IPS-18c (cell line): ENCODE measurements around the gene ANO1.
"Not testable (repeated sequence)": the region's sequence is repeated elsewhere in the genome, so short reads cannot be mapped to it uniquely, and the experiment has no call there.

Experiments used
- H3K4me3 ChIP-seq: 2 replicates; pipeline ENCODE4 v1.7.0; 2013; ENCODE audit warnings: low read depth, mild to moderate bottlenecking, low read length, moderate library complexity; ENCODE audit not compliant: insufficient read depth
- H3K9me3 ChIP-seq: one replicate; pipeline ENCODE4 v1.6.1; 2013; ENCODE audit warnings: mild to moderate bottlenecking, low read length, moderate library complexity; ENCODE audit not compliant: control insufficient read depth, insufficient read depth

The ANO1 gene

DNA sequence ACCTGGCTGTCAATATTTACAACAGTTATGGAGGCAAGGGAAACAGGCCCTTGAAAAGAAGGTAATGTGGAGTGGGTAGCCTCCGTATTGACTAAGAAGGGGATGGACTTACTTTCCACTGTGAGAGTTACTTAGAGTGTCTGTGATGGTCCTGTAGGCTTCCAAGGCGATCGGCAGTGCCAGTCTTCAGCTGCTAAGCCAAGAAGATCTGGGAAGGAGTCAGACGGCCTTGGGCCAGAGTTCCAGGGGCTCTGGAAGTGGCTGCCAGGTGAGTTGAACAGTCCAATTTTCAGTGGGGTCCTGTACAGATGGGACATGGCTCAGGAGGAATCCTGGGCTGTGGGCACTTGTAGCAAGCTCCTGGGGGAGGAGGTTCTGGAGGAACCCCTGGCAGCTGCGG lies 139.3 kb downstream of the ANO1 start:
- not testable (repeated sequence) for H3K9me3 ChIP-seq, H3K4me3 ChIP-seq

DNA sequence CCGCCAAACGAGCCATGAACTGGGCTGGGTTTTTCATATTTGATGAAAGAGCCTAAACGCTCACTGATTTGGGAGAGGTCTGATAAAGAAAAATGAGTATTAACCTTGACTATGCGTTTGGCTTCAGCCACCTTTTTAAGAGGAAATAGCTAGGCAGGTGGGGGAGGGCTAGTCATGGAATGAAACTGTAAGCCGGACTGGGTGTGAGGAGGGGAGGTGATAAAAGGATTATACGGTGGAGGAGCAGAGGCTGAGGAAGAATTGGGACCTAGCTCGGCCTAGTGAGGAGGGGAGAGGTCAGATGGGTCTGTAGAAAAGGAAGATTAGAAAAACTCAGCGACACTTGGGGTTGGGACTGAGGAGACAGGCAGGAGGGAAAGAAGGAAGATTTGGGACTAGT lies 140.0 kb downstream of the ANO1 start:
- H3K4me3 ChIP-seq, H3K9me3 ChIP-seq: not testable (repeated sequence)

DNA sequence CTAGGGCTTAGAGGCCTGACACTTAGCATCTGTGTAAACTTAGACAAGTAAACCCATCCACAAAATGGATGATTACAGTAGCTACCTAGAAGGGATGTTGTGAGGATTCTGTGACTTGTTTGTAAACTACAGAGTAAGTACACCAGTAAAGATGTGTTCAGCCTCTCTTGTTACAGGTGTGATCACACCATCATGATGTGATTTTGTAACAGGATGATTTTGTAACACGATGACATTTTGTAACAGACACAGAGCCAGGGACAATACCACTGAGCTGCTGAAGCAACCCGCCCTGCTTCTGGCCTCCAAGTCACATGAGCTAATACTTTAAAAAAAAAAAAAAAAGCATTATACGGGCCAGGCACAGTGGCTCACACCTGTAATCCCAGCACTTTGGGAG lies 142.0 kb downstream of the ANO1 start:
- H3K9me3 ChIP-seq, result peaks cover 3% of the 10 kb centered on the region
- no peak overlapping the region for H3K4me3 ChIP-seq

DNA sequence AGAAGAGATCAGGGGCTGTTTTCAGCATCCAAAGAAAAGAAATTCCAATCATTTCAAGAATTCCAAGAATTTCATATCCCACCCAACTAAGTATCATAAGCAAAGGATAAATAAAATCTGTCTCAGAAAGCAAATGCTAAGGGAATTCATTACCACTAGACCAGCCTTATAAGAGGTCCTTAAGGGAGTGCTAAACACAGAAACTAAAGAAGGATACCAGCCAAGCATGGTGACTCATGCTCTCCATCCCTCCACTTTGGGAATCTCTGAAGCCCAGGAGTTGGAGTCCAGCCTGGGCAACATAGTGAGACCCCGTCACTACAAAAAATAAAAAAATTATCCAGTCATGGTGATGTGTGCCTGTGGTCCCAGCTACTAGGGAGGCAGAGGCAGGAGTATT lies 142.8 kb downstream of the ANO1 start:
- H3K4me3 ChIP-seq, result no peak overlapping the region
- H3K9me3 ChIP-seq, result peaks cover 3% of the 10 kb centered on the region

DNA sequence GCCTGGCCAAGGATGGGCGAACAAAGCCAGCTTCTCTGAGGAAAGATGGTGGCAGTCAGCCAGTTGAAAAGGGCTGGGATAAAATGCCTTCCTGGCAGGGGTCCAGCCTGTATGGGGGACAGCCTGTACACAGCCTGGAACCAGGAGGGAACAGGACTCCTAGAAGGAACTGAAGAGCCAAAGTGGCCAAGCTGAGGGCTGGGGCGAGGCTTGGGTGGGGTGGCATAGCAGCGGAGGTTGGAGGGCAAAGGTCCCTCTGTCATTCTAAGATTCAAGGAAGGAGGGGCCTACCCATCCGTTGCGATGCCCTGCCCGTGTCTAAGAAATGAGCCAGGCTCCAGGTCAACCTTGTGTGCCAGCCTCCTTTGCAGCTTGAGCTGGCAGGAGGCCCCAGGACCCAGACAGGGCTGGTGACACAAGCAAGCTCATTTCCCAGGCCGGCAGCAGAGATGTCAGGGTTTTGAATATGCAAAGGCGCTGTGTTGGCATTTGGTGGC lies 147.6 kb downstream of the ANO1 start:
- Histone ChIP-seq H3K9me3 (no peaks in the 10 kb centered on the region), H3K4me3 (no peak overlapping the region)

DNA sequence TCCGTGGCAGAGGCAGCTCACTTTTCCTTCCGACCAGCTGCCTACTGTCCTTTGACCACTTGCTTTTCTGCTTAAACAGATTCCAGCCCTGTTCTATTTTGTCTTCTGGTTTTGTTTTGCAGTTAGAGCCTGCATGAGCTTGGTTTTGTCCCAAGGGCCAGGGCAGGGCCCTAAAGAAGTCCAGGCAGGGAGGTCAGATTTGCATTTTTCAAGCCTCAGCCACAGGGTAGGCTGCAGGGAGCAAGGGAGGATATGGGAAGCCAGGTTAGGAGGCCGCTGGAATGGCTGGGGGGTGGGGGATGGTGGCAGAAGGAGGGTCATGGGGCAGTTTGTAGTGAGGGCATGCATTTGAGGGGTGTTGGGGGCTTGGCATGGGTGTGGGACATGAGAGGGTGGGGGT lies 148.1 kb downstream of the ANO1 start:
- H3K4me3 ChIP-seq, result no peak overlapping the region
- H3K9me3 ChIP-seq, result no peaks in the 10 kb centered on the region

DNA sequence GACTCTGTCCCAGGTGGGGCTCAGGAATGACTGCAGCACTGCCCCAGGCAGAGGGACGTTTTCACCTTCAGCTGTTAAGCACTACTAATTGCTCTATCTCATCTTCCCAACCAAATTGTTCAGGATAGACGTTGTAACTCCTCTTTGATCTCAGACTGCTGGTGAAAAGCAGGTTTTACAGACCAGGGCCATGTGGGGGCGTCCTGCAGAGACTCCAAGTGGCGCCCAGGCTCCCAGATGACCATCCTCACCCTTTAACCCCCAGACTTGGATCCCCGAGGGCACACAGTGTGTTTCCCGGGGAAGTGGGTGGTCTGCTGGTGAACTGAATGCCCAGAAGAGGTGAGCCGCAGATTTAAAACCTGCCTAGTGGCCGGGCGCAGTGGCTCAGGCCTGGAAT lies 148.8 kb downstream of the ANO1 start:
- no peaks in the 10 kb centered on the region for H3K9me3 ChIP-seq
- no peak overlapping the region for H3K4me3 ChIP-seq

DNA sequence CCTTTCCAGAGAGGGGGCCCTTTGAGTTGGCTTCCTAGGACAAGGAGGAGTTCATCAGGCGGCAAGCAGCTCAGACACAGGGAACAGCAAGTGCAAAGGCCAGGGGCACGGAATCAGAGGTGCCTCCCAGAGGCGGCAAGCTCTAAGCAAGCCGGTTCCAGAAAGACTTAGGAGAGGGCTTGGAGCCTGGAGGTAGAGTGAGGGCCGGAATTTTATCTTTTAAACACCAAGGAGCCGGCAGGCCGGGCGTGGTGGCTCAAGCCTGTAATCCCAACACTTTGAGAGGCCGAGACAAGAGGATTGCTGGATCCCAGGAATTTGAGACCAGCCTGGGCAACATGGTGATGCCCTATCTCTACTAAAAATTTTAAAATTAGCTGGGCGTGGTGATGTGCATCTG lies 151.6 kb downstream of the ANO1 start:
- H3K4me3 ChIP-seq, result no peak overlapping the region
- no peaks in the 10 kb centered on the region for H3K9me3 ChIP-seq

DNA sequence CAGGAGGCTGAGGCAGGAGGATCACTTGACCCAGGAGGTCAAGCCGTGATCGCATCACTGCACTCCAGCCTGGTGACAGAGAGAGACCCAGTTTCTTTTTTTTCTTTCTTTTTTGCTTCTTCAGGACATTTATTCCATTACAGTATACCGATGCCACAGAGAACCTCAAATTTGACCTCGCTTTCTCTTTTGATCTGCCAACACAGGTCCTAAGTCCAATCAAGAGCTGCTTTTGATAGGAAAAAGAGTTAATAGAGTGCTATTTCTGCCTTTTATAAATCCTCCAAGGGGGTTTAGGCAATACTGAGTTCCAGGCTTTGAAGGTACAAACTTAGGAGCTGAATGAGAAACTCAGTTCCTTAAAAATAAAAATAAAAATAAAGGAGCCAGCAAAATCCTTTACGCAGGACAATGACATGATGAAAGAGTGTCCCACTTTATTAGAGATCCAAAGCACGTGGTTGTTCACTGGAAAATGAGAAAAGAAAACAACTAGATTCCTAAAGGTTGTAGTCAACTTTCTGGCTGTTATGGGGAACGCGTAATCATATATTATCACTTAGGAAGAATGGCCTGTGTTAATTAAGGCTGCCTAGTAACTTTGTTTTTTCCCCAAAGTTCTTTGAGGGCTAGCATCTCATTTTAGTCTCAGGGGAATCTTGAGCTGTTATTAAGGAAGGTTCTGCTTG lies 152.2 kb downstream of the ANO1 start:
- Histone ChIP-seq H3K9me3 (no peaks in the 10 kb centered on the region), H3K4me3 (no peak overlapping the region)

DNA sequence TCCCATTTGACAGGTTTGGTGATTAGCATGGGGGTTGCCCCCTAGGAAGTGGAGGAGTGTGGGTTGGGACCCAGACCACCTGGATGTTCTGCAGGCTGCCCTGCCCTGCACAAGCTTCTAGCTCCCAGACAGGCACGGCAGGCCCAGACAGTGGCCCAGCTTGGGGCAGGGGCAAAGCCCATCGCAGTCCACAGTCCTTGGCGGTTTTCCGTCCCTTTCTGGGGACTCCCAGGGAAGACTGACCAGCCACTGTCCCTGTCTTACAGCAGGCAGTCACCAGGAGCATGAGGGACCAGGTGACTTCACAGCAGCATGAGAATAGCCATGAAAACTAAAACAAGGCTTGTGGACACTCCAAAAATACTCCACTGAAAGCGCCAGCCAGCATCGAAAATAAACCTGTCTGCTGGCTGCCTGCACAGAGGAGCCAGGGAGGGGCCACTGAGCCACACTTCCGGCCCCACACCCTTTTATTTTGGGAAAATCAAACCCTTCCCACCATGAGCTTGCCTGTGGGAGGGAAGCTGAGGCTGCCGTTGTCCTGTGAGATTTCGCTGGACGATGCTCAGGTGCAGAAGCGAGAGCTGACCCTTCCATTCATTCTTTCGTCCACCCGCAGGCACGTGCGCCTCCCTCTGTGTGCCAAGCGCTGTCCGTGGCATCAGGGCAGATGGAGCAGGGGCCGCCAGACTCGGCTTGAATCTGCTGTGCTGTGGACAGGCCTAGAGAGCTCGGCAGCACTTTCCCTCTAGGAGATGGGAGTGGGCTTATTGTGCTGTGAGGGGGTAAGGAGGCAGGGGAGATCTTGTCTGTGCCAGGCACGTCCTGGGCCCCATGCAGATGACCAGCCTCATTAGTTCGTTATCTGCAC lies 153.0 kb downstream of the ANO1 start:
- H3K9me3 ChIP-seq, result no peaks in the 10 kb centered on the region
- H3K4me3 ChIP-seq, result no peak overlapping the region

DNA sequence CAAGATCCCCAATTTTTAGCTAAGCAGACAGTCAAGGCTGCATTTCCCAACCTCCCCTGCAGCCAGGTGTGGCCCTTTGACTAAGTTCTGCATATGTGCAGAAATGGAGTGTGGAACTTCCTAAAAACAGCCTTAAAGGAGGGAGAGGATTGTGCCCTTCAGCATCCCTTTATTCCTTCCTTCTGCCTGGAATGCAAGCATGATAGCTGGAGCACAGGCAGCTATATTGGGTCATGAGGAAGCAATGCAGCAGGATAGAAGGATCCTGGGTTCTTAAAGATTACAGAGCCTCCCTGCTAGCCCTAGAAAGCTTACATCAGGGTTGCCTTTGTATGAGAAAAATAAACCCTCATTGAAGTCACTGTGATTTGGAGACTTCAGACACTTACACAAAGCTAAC lies 154.9 kb downstream of the ANO1 start:
- H3K9me3 ChIP-seq, result no peaks in the 10 kb centered on the region
- H3K4me3 ChIP-seq, result no peak overlapping the region

DNA sequence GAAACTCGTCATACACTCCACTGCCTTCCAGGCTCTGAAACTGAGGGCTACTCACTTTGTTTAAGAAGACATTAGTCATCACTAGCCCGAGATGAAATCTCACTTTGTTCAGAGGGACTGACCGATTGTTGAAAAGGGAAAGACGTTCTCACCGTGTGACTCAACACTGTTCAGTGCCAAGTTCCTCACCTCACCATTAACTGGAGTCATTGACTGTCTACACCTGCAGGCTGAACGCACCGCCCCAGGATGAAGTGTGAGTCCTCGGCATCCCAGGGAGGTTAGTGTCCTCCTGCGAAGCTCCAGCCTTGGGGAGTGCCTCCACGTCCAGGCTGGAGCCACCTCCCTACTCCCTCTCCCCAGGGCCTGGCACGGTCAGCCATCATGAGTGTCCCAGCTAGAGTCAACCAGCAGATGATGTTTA lies 155.4 kb downstream of the ANO1 start:
- H3K4me3 ChIP-seq, result no peak overlapping the region
- H3K9me3 ChIP-seq, result no peaks in the 10 kb centered on the region

DNA sequence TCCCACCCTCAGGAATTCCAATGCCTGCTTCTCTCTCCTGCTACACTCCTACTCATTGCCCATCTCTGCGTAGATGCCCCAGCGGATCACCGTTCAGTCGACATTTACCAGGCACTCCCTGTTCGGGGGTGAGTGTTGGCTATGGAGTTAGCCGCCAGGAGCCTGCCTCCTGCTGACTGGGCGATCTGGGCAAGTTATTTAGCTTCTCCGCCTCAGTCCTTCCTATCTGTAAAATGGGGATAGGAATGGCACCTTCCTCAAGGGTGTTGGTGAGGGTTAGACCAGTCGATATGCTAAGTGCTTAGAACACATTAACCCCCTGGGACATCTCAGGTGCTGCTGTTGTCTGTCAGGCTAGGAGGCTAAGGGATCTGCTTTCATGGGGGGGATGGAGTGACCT lies 155.8 kb downstream of the ANO1 start:
- H3K9me3 ChIP-seq, result no peaks in the 10 kb centered on the region
- H3K4me3 ChIP-seq, result no peak overlapping the region
